Neural cell (in vitro differentiated cells): ENCODE measurements around the gene SLC17A9. TPM values are rescaled to one million over a fixed set of nuclear protein-coding genes. Genes with fewer than 3 reads are reported as not detected.

ENCODE experiments used
- H2AFZ ChIP-seq: fragments of 200-600, 300-800 bp; sonication (generic), shearing (Covaris generic); 2 replicates; pipeline ENCODE4 v1.6.0; 2014; ENCODE audit warnings: low read depth, mild to moderate bottlenecking, antibody characterized with exemption, low read length, moderate library complexity
- H3F3A ChIP-seq: fragments of 200-600 bp; shearing (Covaris generic); 2 replicates; pipeline ENCODE4 v1.6.1; 2016; ENCODE audit warnings: mild to moderate bottlenecking, moderate library complexity, mixed read lengths, antibody characterized with exemption, low read length; ENCODE audit not compliant: insufficient read depth, poor library complexity, severe bottlenecking
- H3K27ac ChIP-seq: fragments of 200-600, 300-800 bp; sonication (generic), shearing (Covaris generic); 2 replicates; pipeline ENCODE4 v1.5.1; 2014; ENCODE audit warnings: mild to moderate bottlenecking, low read length, moderate library complexity
- H3K27me3 ChIP-seq: fragments of 300-800, 200-600 bp; sonication (generic), shearing (Covaris generic); 2 replicates; pipeline ENCODE4 v1.6.0; 2014; ENCODE audit warnings: mild to moderate bottlenecking, low read depth, low read length, moderate library complexity; ENCODE audit not compliant: insufficient read depth
- H3K36me3 ChIP-seq: fragments of 300-800, 200-600 bp; sonication (generic), shearing (Covaris generic); 2 replicates; pipeline ENCODE4 v1.5.1; 2014; ENCODE audit warnings: mild to moderate bottlenecking, antibody characterized with exemption, low read length, moderate library complexity; ENCODE audit not compliant: insufficient read depth
- H3K4me2 ChIP-seq: fragments of 300-800, 200-600 bp; sonication (generic), shearing (Covaris generic); 2 replicates; pipeline ENCODE4 v1.6.0; 2014; ENCODE audit warnings: mild to moderate bottlenecking, low read length
- H3K4me3 ChIP-seq: fragments of 300-800, 200-600 bp; sonication (generic), shearing (Covaris generic); 2 replicates; pipeline ENCODE4 v1.5.1; 2014; ENCODE audit warnings: mild to moderate bottlenecking, low read length, moderate library complexity
- H3K79me2 ChIP-seq: fragments of 200-600 bp; shearing (Covaris generic); replicated peaks from 2 replicates; pipeline ENCODE4 v1.6.0; 2014; ENCODE audit warnings: mild to moderate bottlenecking, low read length, moderate library complexity; ENCODE audit not compliant: insufficient read depth
- H3K9ac ChIP-seq: fragments of 300-800, 200-600 bp; sonication (generic), shearing (Covaris generic); 2 replicates; pipeline ENCODE4 v1.6.1; 2016; ENCODE audit warnings: mild to moderate bottlenecking, low read length, mixed read lengths
- H3K9me2 ChIP-seq: fragments of 200-600 bp; shearing (Covaris generic); 2 replicates; pipeline ENCODE4 v1.6.1; 2016; ENCODE audit warnings: mild to moderate bottlenecking, low read length, mixed read lengths; ENCODE audit not compliant: insufficient read depth
- H3K9me3 ChIP-seq: fragments of 200-600, 300-800 bp; sonication (generic), shearing (Covaris generic); 2 replicates; pipeline ENCODE4 v1.6.1; 2016; ENCODE audit warnings: mild to moderate bottlenecking, mixed run types, low read length, moderate library complexity, mixed read lengths
- H4K20me1 ChIP-seq: fragments of 200-600 bp; shearing (Covaris generic); 2 replicates; pipeline ENCODE4 v1.6.1; 2016; ENCODE audit warnings: mild to moderate bottlenecking, mixed run types; ENCODE audit not compliant: insufficient read depth
- CTCF ChIP-seq: fragments of 450-650 bp; IDR thresholded peaks from 2 replicates; pipeline ENCODE4 v1.5.1; 2014; ENCODE audit warnings: antibody characterized with exemption, mild to moderate bottlenecking, moderate library complexity; ENCODE audit not compliant: poor library complexity, severe bottlenecking
- EP300 ChIP-seq: fragments of 450-650 bp; conservative IDR thresholded peaks from 2 replicates; pipeline ENCODE4 v1.6.1; 2014; ENCODE audit warnings: antibody characterized with exemption, mild to moderate bottlenecking, moderate library complexity; ENCODE audit not compliant: poor library complexity, severe bottlenecking
- EZH2 ChIP-seq: fragments of 200-600, 300-800 bp; shearing (Covaris generic), sonication (generic); IDR thresholded peaks from 2 replicates; pipeline ENCODE4 v1.6.1; 2014; ENCODE audit warnings: antibody characterized with exemption, low read length, borderline replicate concordance, mild to moderate bottlenecking; ENCODE audit not compliant: insufficient read depth, poor library complexity, severe bottlenecking
- MXI1 ChIP-seq: fragments of 450-650 bp; conservative IDR thresholded peaks from 2 replicates; pipeline ENCODE4 v1.6.1; 2014; ENCODE audit warnings: antibody characterized with exemption, mild to moderate bottlenecking; ENCODE audit not compliant: poor library complexity, severe bottlenecking
- POLR2AphosphoS5 ChIP-seq: IDR thresholded peaks from 2 replicates; pipeline ENCODE4 v1.6.1; 2012
- RAD21 ChIP-seq: fragments of 450-650 bp; conservative IDR thresholded peaks from 2 replicates; pipeline ENCODE4 v1.6.1; 2014; ENCODE audit warnings: antibody characterized with exemption, mild to moderate bottlenecking, moderate library complexity
- REST ChIP-seq: IDR thresholded peaks from 2 replicates; pipeline ENCODE4 v1.6.1; 2012; ENCODE audit warnings: borderline replicate concordance
- SMC3 ChIP-seq: fragments of 450-650 bp; conservative IDR thresholded peaks from 2 replicates; pipeline ENCODE4 v1.6.1; 2014; ENCODE audit warnings: antibody characterized with exemption, mild to moderate bottlenecking, moderate library complexity; ENCODE audit not compliant: poor library complexity
- TAF1 ChIP-seq: IDR thresholded peaks from 2 replicates; pipeline ENCODE4 v1.6.1; 2012; ENCODE audit warnings: low read depth
- polyA plus RNA-seq: library from polyadenylated mRNA; depleted of rRNA; stranded (reverse); fragments of >200 nt; gene quantifications from 2 replicates; pipeline ENCODE4 v1.2.3, GENCODE V29; 2014

The SLC17A9 gene
- polyA plus RNA-seq, 1 donor from 2014 or later = not detected

GRCh38 chr20:62975251-62975760 is 22.8 kb downstream of the SLC17A9 start:
- no peaks in the 10 kb centered on the region for H3F3A ChIP-seq
- H3K9ac ChIP-seq = no peak overlapping the region
- no peak overlapping the region for H3K4me3 ChIP-seq
- H3K36me3 ChIP-seq = no peaks in the 10 kb centered on the region
- H3K4me2 ChIP-seq = no peak overlapping the region
- no peak overlapping the region for H3K27ac ChIP-seq
- no peak overlapping the region for H2AFZ ChIP-seq
- no peak for TF ChIP-seq SMC3
- TF ChIP-seq REST = no peak
- TF ChIP-seq POLR2AphosphoS5 = no peak
- TF ChIP-seq CTCF = no peak
- no peak for TF ChIP-seq EP300
- no peak for TF ChIP-seq RAD21
- no peak for TF ChIP-seq EZH2
- TF ChIP-seq MXI1 = no peak
- H4K20me1 ChIP-seq = no peaks in the 10 kb centered on the region
- H3K27me3 ChIP-seq = peaks cover 22% of the 10 kb centered on the region
- H3K79me2 ChIP-seq = no peaks in the 10 kb centered on the region
- H3K9me3 ChIP-seq = no peaks in the 10 kb centered on the region
- no peaks in the 10 kb centered on the region for H3K9me2 ChIP-seq

- no peaks in the 10 kb centered on the region for H3F3A ChIP-seq
- peaks cover 22% of the 10 kb centered on the region for H3K27me3 ChIP-seq
- no peaks in the 10 kb centered on the region for H3K79me2 ChIP-seq
- H3K27ac ChIP-seq = no peak overlapping the region
- H3K9me2 ChIP-seq = no peaks in the 10 kb centered on the region
- H3K9me3 ChIP-seq = no peaks in the 10 kb centered on the region
- no peak for TF ChIP-seq TAF1
- TF ChIP-seq RAD21 = no peak
- no peak for TF ChIP-seq MXI1
- TF ChIP-seq EP300 = no peak
- no peaks in the 10 kb centered on the region for H4K20me1 ChIP-seq
- no peak overlapping the region for H2AFZ ChIP-seq
- H3K9ac ChIP-seq = no peak overlapping the region
- no peak overlapping the region for H3K4me2 ChIP-seq
- no peaks in the 10 kb centered on the region for H3K36me3 ChIP-seq
- no peak overlapping the region for H3K4me3 ChIP-seq
Observed at GRCh38 chr20:62975812-62976508, 23.5 kb downstream of the SLC17A9 start.
